HepG2 (cell line): ENCODE data around the gene EEF1AKMT4. TPM values are rescaled to one million over a fixed set of nuclear protein-coding genes. Genes with fewer than 3 reads are reported as not detected.

ENCODE experiments used
- ASH2L ChIP-seq: fragments of 300-600, 200-600 bp; sonication (generic); IDR thresholded peaks from 2 replicates; pipeline ENCODE4 v1.7.0; 2017; ENCODE audit warnings: low read depth, mild to moderate bottlenecking, moderate library complexity, mixed read lengths, low read length; ENCODE audit not compliant: insufficient read length
- CREB1 ChIP-seq, 2 experiments: fragments of 450-650 bp in 1 of 2; IDR thresholded peaks; 2 replicates each; pipeline ENCODE4 v1.6.1; 2016 to 2017; ENCODE audit warnings: control low read depth in 1 of 2, mild to moderate bottlenecking in 1 of 2, missing compliant biosample characterization in 1 of 2, missing genetic modification characterization in 1 of 2
- GATAD2A ChIP-seq: IDR thresholded peaks from 2 replicates; pipeline ENCODE4 v1.6.1; 2016
- HINFP ChIP-seq: sonication (generic); formaldehyde crosslinking; IDR thresholded peaks from 2 replicates; pipeline ENCODE4 v1.4.0; 2020; ENCODE audit warnings: low read depth, mild to moderate bottlenecking, missing genetic modification reagents
- HOMEZ ChIP-seq: IDR thresholded peaks from 2 replicates; pipeline ENCODE4 v1.6.1; 2016; ENCODE audit warnings: low read depth
- NPAS2 ChIP-seq: sonication (generic); formaldehyde crosslinking; IDR thresholded peaks from 2 replicates; pipeline ENCODE4 v1.8.0; 2022; ENCODE audit warnings: mild to moderate bottlenecking, missing genetic modification reagents, borderline replicate concordance
- POLR2G ChIP-seq: fragments of 200-400 bp; formaldehyde crosslinking; IDR thresholded peaks from 2 replicates; pipeline ENCODE4 v1.6.1; 2018; ENCODE audit warnings: mild to moderate bottlenecking, low read depth, low read length, moderate library complexity
- SPEN ChIP-seq: sonication (generic); formaldehyde crosslinking; IDR thresholded peaks from 2 replicates; pipeline ENCODE4 v1.5.1; 2020; ENCODE audit warnings: low read depth, mild to moderate bottlenecking, missing genetic modification reagents
- TIGD3 ChIP-seq: sonication (generic); formaldehyde crosslinking; IDR thresholded peaks from 2 replicates; pipeline ENCODE4 v1.5.1; 2020; ENCODE audit warnings: mild to moderate bottlenecking, missing genetic modification reagents, borderline replicate concordance
- ZFX ChIP-seq: sonication (generic); formaldehyde crosslinking; IDR thresholded peaks from 2 replicates; pipeline ENCODE4 v1.4.0; 2020; ENCODE audit warnings: mild to moderate bottlenecking, low read depth, missing genetic modification reagents, moderate library complexity
- ZNF563 ChIP-seq: sonication (generic); formaldehyde crosslinking; IDR thresholded peaks from 2 replicates; pipeline ENCODE4 v1.8.0; 2022; ENCODE audit warnings: mild to moderate bottlenecking, moderate library complexity, missing genetic modification reagents
- ZNF574 ChIP-seq: sonication (generic); formaldehyde crosslinking; IDR thresholded peaks from 2 replicates; pipeline ENCODE4 v1.4.0; 2020; ENCODE audit warnings: missing genetic modification reagents
- ZNF605 ChIP-seq: sonication (generic); formaldehyde crosslinking; IDR thresholded peaks from 2 replicates; pipeline ENCODE4 v1.8.0; 2022; ENCODE audit warnings: mild to moderate bottlenecking, missing genetic modification reagents
- ZNF639 ChIP-seq: conservative IDR thresholded peaks from 2 replicates; pipeline ENCODE4 v1.6.1; 2018; ENCODE audit warnings: missing genetic modification reagents
- ZNF770 ChIP-seq: sonication (generic); formaldehyde crosslinking; IDR thresholded peaks from 2 replicates; pipeline ENCODE4 v1.5.0; 2020; ENCODE audit warnings: mild to moderate bottlenecking, missing genetic modification reagents
- ZNF790 ChIP-seq: sonication (generic); formaldehyde crosslinking; IDR thresholded peaks from 2 replicates; pipeline ENCODE4 v1.8.0; 2022; ENCODE audit warnings: missing genetic modification reagents, mild to moderate bottlenecking, borderline replicate concordance
- polyA plus RNA-seq, 8 experiments: library from polyadenylated mRNA; depleted of rRNA in 3 of 8; stranded (reverse) in 7 of 8; unstranded in 1 of 8; fragments of >200 nt; fragmentation: Illumina TruSeq in 4 of 8; extraction: Trizol in 4 of 8; gene quantifications; 2 replicates each; pipeline versions ENCODE4 v1.2.1 to v1.2.3, GENCODE V29; 2011 to 2016; ENCODE audit warnings: low read depth in 4 of 8, missing spikeins in 1 of 8, mixed read lengths in 1 of 8; ENCODE audit not compliant: insufficient read depth in 1 of 8
- total RNA-seq, 5 experiments: library from RNA; depleted of rRNA; stranded (reverse); fragments of >200 nt; fragmentation: Illumina TruSeq; extraction: Trizol; gene quantifications; 2 replicates each; pipeline ENCODE4 v1.2.3, GENCODE V29; 2016; ENCODE audit warnings: low read depth in 1 of 5

EEF1AKMT4 gene
- total and polyA plus RNA-seq, 2 of the 13 experiments (the other 11 are each of a cell fraction or from before 2014, with no cell fraction given): 13.1 to 15.8 TPM

- TF ChIP-seq ZNF574 (CRISPR knock-in tag) (peak; percentile 66), SPEN (CRISPR knock-in tag) (peak; percentile 90), TIGD3 (CRISPR knock-in tag) (no peak), HINFP (CRISPR knock-in tag) (0 out of 2 replicates have a peak, but pooled peaks have one; percentile 6), ASH2L (peak; percentile 63), POLR2G (peak; percentile 95), ZFX (CRISPR knock-in tag) (peak; percentile 96), ZNF639 (CRISPR knock-in tag) (peak; percentile 93), ZNF605 (CRISPR knock-in tag) (peak; percentile 45; the same call in 1 of the 2 replicates), GATAD2A (CRISPR knock-in tag) (0 out of 2 replicates have a peak, but pooled peaks have one; percentile 24), ZNF790 (CRISPR knock-in tag) (0 out of 2 replicates have a peak, but pooled peaks have one; percentile 10), ZNF563 (CRISPR knock-in tag) (peak; percentile 77; the same call in 1 of the 2 replicates), ZNF770 (CRISPR knock-in tag) (peak; percentile 71; the same call in 1 of the 2 replicates), NPAS2 (no peak), CREB1 (IDR thresholded peaks at IDR 0.05) (no peak), CREB1 (CRISPR knock-in tag; IDR thresholded peaks at IDR 0.05) (no peak), HOMEZ (CRISPR knock-in tag) (peak; percentile 33; the same call in 1 of the 2 replicates)
Measured at GRCh38 chr3:184298759-184299487, 49.5 kb downstream of the EEF1AKMT4 start, which contains the start of gene PSMD2 (continued).
